A204.1 (cell line): Measurements from ENCODE around the gene ERP27.

Source experiments
- FAIRE-seq: peaks from 2 replicates; lab custom pipeline; 2012; peaks lifted over from hg19 to GRCh38; lab: Jason Lieb, UNC

ERP27 gene

GRCh38 chr12:14938301-14938700 is at the start of gene ERP27:
Gene ERP27, minus strand, starts transcription at chr12:14938537. Its CDS starts 29 bp downstream, at chr12:14938508.
- FAIRE-seq = no peak

- no peak for FAIRE-seq
Observed at GRCh38 chr12:14988035-14988434, 49.7 kb upstream of the ERP27 start.

- FAIRE-seq = no peak
Observed at GRCh38 chr12:14986449-14986848, 48.1 kb upstream of the ERP27 start.

- no peak for FAIRE-seq
Observed at GRCh38 chr12:14984766-14985285, 46.5 kb upstream of the ERP27 start.

GRCh38 chr12:14984036-14984435 is 45.7 kb upstream of the ERP27 start:
- no peak for FAIRE-seq

GRCh38 chr12:14982991-14983390 is 44.7 kb upstream of the ERP27 start:
- FAIRE-seq = no peak

GRCh38 chr12:14982562-14982961 is 44.2 kb upstream of the ERP27 start:
- no peak for FAIRE-seq

- FAIRE-seq = no peak
Observed at GRCh38 chr12:14981049-14981448, 42.7 kb upstream of the ERP27 start.

GRCh38 chr12:14979468-14979867 is 41.1 kb upstream of the ERP27 start:
- FAIRE-seq = no peak

- no peak for FAIRE-seq
Observed at GRCh38 chr12:14976658-14977057, 38.3 kb upstream of the ERP27 start.

GRCh38 chr12:14975457-14975856 is 37.1 kb upstream of the ERP27 start:
- FAIRE-seq = no peak

- FAIRE-seq = no peak
Observed at GRCh38 chr12:14974633-14975032, 36.3 kb upstream of the ERP27 start.

- no peak for FAIRE-seq
Observed at GRCh38 chr12:14972816-14973215, 34.5 kb upstream of the ERP27 start, which contains the start of gene PDE6H. Gene PDE6H, plus strand, starts transcription at chr12:14973042. Its CDS starts 4,971 bp downstream, at chr12:14978013.

GRCh38 chr12:14970473-14970872 is 32.1 kb upstream of the ERP27 start:
- FAIRE-seq = no peak

- no peak for FAIRE-seq
Observed at GRCh38 chr12:14968478-14968877, 30.1 kb upstream of the ERP27 start.

- no peak for FAIRE-seq
Observed at GRCh38 chr12:14965221-14965620, 26.9 kb upstream of the ERP27 start.

GRCh38 chr12:14964406-14964805 is 26.1 kb upstream of the ERP27 start:
- no peak for FAIRE-seq

- no peak for FAIRE-seq
Observed at GRCh38 chr12:14963520-14963919, 25.2 kb upstream of the ERP27 start.

- FAIRE-seq = no peak
Observed at GRCh38 chr12:14962797-14963196, 24.5 kb upstream of the ERP27 start.

GRCh38 chr12:14962153-14962539 is 23.8 kb upstream of the ERP27 start:
- no peak for FAIRE-seq

- FAIRE-seq = no peak
Observed at GRCh38 chr12:14961466-14962152, 23.3 kb upstream of the ERP27 start, which contains the start of gene ARHGDIB. Gene ARHGDIB, minus strand, starts transcription at chr12:14961601. Its CDS starts 10,889 bp downstream, at chr12:14950712.

- FAIRE-seq = no peak
Observed at GRCh38 chr12:14960548-14961465, 22.5 kb upstream of the ERP27 start.

GRCh38 chr12:14959916-14960496 is 21.7 kb upstream of the ERP27 start:
- no peak for FAIRE-seq
